Measurements from ENCODE around the gene CCDC136. TPM values are rescaled to one million over a fixed set of nuclear protein-coding genes. Genes with fewer than 3 reads are reported as not detected.

Gene CCDC136
- total RNA-seq, 1 donor from 2014 or later: 4.7 TPM

DNA sequence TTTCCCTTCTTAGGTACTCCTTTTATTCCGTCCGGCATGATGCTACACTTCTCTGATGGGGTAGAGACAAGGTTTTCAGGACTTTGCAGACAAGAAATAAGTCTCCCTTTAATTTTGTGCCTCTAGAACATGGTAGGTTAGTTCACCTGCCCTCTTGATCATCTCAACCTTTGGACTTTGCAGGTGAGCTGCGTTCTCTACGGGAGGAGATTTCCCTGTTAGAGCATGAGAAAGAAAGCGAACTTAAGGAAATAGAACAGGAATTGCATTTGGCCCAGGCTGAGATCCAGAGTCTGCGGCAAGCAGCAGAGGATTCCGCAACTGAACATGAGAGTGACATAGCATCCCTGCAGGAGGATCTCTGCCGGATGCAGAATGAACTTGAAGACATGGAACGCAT, 9.2 kb downstream of the CCDC136 start:
- Histone ChIP-seq H3K9me3 (ENCODE audit: control insufficient read depth in 3 of 3, low read length in 3 of 3) (no peaks in the 10 kb centered on the region), H3K4me1 (ENCODE audit: control insufficient read depth in 3 of 3, insufficient read depth in 3 of 3, low read length in 3 of 3) (peaks cover 0 to 4% (median 3%) of the 10 kb centered on the region in 3 donors), H3K9ac (ENCODE audit: low read depth in 1 of 3, low read length in 3 of 3) (no peak overlapping the region), H3K27me3 (ENCODE audit: control insufficient read depth in 3 of 3, insufficient read depth in 3 of 3, low read length in 3 of 3) (no peaks in the 10 kb centered on the region), H3K27ac (ENCODE audit: low read depth, low read length) (no peak overlapping the region), H3K4me3 (ENCODE audit: low read length in 3 of 3) (no peak overlapping the region), H3K36me3 (ENCODE audit: control insufficient read depth in 3 of 3, insufficient read depth in 3 of 3, low read length in 3 of 3) (peaks cover 0 to 5% (median 4%) of the 10 kb centered on the region in 3 donors)

DNA sequence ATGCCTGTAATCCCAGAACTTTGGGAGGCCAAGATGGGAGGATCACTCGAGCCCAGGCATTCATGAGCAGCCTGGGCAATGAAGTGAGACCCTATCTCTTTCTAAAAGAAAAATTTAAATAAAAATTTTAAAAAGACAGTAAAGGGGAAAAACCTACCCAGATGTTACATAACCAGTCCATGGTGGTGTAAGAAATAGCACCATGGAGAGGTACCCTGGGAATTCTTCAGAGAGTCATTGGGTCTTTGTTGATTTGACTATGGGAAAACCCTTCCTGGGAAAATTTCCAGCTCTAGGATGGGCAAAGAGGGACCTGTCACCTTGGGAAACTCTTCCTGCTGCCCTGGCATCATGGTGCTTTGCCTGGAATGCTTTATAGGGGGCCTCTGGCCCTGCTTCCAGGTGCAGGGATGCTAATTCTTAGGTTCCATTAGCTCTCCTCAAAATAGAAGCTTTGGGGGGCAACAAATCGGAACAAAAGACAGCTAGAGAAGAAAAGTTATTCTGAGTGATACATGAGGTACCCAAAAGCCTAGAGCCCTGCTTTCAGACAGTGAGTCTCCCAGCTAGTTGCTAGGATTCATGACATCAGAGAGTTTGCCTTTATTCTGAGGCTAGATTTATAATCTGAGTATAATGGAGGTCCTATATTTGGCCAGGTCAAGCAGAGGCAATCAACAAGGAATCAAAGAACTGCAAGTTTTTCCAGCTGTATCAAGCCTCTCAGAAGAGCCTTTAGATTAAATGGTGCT, 10.1 kb downstream of the CCDC136 start:
- H3K4me1 ChIP-seq (ENCODE audit: control insufficient read depth in 3 of 3, insufficient read depth in 3 of 3, low read length in 3 of 3): no peaks in the 10 kb centered on the region
- H3K9me3 ChIP-seq (ENCODE audit: control insufficient read depth in 3 of 3, low read length in 3 of 3): no peaks in the 10 kb centered on the region
- H3K9ac ChIP-seq (ENCODE audit: low read depth in 1 of 3, low read length in 3 of 3): no peak overlapping the region
- H3K27ac ChIP-seq (ENCODE audit: low read depth, low read length): no peak overlapping the region
- no peak overlapping the region for H3K4me3 ChIP-seq (ENCODE audit: low read length in 3 of 3)
- H3K27me3 ChIP-seq (ENCODE audit: control insufficient read depth in 3 of 3, insufficient read depth in 3 of 3, low read length in 3 of 3): no peaks in the 10 kb centered on the region
- H3K36me3 ChIP-seq (ENCODE audit: control insufficient read depth in 3 of 3, insufficient read depth in 3 of 3, low read length in 3 of 3): peaks cover 4 to 5% (median 4%) of the 10 kb centered on the region in 3 donors

DNA sequence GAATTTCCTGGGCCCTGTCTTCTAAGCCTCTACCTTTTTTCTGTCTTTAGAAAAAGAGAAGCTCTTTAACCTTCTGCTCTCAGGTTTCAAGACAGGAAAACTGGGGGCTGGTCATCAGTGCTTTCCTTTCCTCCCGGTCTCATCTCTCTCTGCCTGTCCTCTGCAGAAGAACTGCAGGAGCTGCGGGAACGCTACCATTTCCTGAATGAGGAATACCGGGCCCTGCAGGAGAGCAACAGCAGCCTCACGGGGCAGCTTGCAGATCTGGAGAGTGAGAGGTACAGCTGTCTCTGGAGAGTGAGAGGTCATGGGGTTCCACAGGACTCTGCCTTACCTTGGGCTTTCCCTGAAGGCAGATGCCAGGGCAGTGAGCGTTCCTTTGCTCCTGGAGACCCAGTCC, 12.7 kb downstream of the CCDC136 start:
- no peak overlapping the region for H3K27ac ChIP-seq (ENCODE audit: low read depth, low read length)
- no peak overlapping the region for H3K9ac ChIP-seq (ENCODE audit: low read depth in 1 of 3, low read length in 3 of 3)
- H3K9me3 ChIP-seq (ENCODE audit: control insufficient read depth in 3 of 3, low read length in 3 of 3): no peaks in the 10 kb centered on the region
- no peaks in the 10 kb centered on the region for H3K27me3 ChIP-seq (ENCODE audit: control insufficient read depth in 3 of 3, insufficient read depth in 3 of 3, low read length in 3 of 3)
- peaks cover 4 to 8% (median 5%) of the 10 kb centered on the region in 3 donors for H3K36me3 ChIP-seq (ENCODE audit: control insufficient read depth in 3 of 3, insufficient read depth in 3 of 3, low read length in 3 of 3)
- H3K4me1 ChIP-seq (ENCODE audit: control insufficient read depth in 3 of 3, insufficient read depth in 3 of 3, low read length in 3 of 3): peaks cover 0 to 3% (median 0%) of the 10 kb centered on the region in 3 donors
- H3K4me3 ChIP-seq (ENCODE audit: low read length in 3 of 3): no peak overlapping the region

- Histone ChIP-seq H3K4me1 (ENCODE audit: control insufficient read depth in 3 of 3, insufficient read depth in 3 of 3, low read length in 3 of 3) (peaks cover 0 to 4% (median 3%) of the 10 kb centered on the region in 3 donors), H3K27ac (ENCODE audit: low read depth, low read length) (no peak overlapping the region), H3K36me3 (ENCODE audit: control insufficient read depth in 3 of 3, insufficient read depth in 3 of 3, low read length in 3 of 3) (peaks cover 4 to 8% (median 5%) of the 10 kb centered on the region in 3 donors), H3K9me3 (ENCODE audit: control insufficient read depth in 3 of 3, low read length in 3 of 3) (no peaks in the 10 kb centered on the region), H3K4me3 (ENCODE audit: low read length in 3 of 3) (no peak overlapping the region), H3K9ac (ENCODE audit: low read depth in 1 of 3, low read length in 3 of 3) (no peak overlapping the region), H3K27me3 (ENCODE audit: control insufficient read depth in 3 of 3, insufficient read depth in 3 of 3, low read length in 3 of 3) (no peaks in the 10 kb centered on the region)
Observed at GRCh38 chr7:128805225-128805624, 13.5 kb downstream of the CCDC136 start.

DNA sequence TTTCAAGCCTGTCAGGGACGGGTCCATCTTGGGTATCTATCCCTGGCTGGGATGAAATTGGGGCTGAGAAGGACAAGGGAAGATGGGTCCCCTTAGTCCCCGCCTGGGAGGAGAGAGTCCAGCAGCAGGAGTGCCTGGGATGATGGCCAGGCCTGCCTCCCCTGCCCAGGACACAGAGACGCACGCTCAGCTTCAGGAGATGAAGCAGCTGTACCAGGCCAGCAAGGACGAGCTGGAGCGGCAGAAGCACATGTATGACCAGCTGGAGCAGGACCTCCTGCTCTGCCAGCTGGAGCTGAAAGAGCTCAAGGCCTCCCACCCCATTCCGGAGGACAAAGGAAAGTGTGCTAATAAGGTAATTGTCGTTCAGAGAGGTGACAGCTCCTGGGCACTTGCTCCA, 15.4 kb downstream of the CCDC136 start:
- H3K27ac ChIP-seq (ENCODE audit: low read depth, low read length): no peak overlapping the region
- no peaks in the 10 kb centered on the region for H3K9me3 ChIP-seq (ENCODE audit: control insufficient read depth in 3 of 3, low read length in 3 of 3)
- H3K27me3 ChIP-seq (ENCODE audit: control insufficient read depth in 3 of 3, insufficient read depth in 3 of 3, low read length in 3 of 3): no peaks in the 10 kb centered on the region
- H3K36me3 ChIP-seq (ENCODE audit: control insufficient read depth in 3 of 3, insufficient read depth in 3 of 3, low read length in 3 of 3): peaks cover 4 to 8% (median 5%) of the 10 kb centered on the region in 3 donors
- no peak overlapping the region for H3K9ac ChIP-seq (ENCODE audit: low read depth in 1 of 3, low read length in 3 of 3)
- H3K4me1 ChIP-seq (ENCODE audit: control insufficient read depth in 3 of 3, insufficient read depth in 3 of 3, low read length in 3 of 3): peaks cover 14 to 23% (median 22%) of the 10 kb centered on the region in 3 donors
- H3K4me3 ChIP-seq (ENCODE audit: low read length in 3 of 3): no peak overlapping the region

DNA sequence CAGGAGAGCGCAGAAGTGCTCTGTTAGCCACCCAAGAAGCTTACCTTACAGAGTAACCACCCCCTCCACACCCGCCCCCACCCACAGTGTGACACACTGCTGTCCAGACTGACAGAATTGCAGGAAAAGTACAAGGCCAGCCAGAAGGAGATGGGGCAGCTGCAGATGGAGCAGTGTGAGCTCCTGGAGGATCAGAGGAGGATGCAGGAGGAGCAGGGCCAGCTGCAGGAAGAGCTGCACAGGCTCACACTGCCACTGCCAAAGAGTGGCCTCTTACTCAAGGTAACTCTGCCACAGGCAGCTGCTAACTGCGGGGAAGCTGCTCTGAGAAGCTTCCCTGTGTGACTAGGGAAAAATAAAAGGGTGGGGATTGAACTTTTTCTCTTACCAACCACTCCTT, 17.6 kb downstream of the CCDC136 start:
- H3K9me3 ChIP-seq (ENCODE audit: control insufficient read depth in 3 of 3, low read length in 3 of 3): no peaks in the 10 kb centered on the region
- no peak overlapping the region for H3K4me3 ChIP-seq (ENCODE audit: low read length in 3 of 3)
- no peak overlapping the region for H3K27ac ChIP-seq (ENCODE audit: low read depth, low read length)
- no peak overlapping the region for H3K9ac ChIP-seq (ENCODE audit: low read depth in 1 of 3, low read length in 3 of 3)
- peaks cover 26 to 34% (median 34%) of the 10 kb centered on the region in 3 donors for H3K4me1 ChIP-seq (ENCODE audit: control insufficient read depth in 3 of 3, insufficient read depth in 3 of 3, low read length in 3 of 3)
- H3K27me3 ChIP-seq (ENCODE audit: control insufficient read depth in 3 of 3, insufficient read depth in 3 of 3, low read length in 3 of 3): no peaks in the 10 kb centered on the region
- H3K36me3 ChIP-seq (ENCODE audit: control insufficient read depth in 3 of 3, insufficient read depth in 3 of 3, low read length in 3 of 3): peaks cover 4 to 8% (median 5%) of the 10 kb centered on the region in 3 donors

- no peaks in the 10 kb centered on the region for H3K9me3 ChIP-seq (ENCODE audit: control insufficient read depth in 3 of 3, low read length in 3 of 3)
- no peak overlapping the region for H3K27ac ChIP-seq (ENCODE audit: low read depth, low read length)
- no peak overlapping the region for H3K4me3 ChIP-seq (ENCODE audit: low read length in 3 of 3)
- H3K27me3 ChIP-seq (ENCODE audit: control insufficient read depth in 3 of 3, insufficient read depth in 3 of 3, low read length in 3 of 3): no peaks in the 10 kb centered on the region
- H3K4me1 ChIP-seq (ENCODE audit: control insufficient read depth in 3 of 3, insufficient read depth in 3 of 3, low read length in 3 of 3): peaks cover 26 to 34% (median 34%) of the 10 kb centered on the region in 3 donors
- peaks cover under 1 to 8% (median 1%) of the 10 kb centered on the region in 3 donors for H3K36me3 ChIP-seq (ENCODE audit: control insufficient read depth in 3 of 3, insufficient read depth in 3 of 3, low read length in 3 of 3)
- H3K9ac ChIP-seq (ENCODE audit: low read depth in 1 of 3, low read length in 3 of 3): no peak overlapping the region
Observed at GRCh38 chr7:128810473-128810872, 18.7 kb downstream of the CCDC136 start.

DNA sequence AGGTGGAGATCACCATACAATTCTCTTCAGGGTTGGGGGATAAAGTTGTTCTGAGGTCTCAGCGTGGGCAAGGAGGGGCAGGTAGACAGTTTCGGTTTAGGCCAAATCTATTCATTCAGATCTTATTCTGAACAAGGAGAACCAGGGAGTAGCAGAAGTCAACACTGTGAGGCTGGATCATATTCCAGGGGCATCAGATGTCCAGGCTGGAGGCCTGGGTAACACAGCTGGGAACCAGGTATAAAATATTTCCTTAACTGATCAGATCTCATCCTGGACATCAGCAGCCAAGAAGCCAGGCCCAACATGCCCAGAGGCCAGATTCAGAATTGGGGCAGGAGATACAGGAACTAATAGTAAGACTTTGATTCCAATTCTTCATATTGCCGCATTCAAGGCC, 19.2 kb downstream of the CCDC136 start:
- H3K9me3 ChIP-seq (ENCODE audit: control insufficient read depth in 3 of 3, low read length in 3 of 3): no peaks in the 10 kb centered on the region
- H3K27ac ChIP-seq (ENCODE audit: low read depth, low read length): peak overlapping the region; percentile 3
- no peak overlapping the region for H3K9ac ChIP-seq (ENCODE audit: low read depth in 1 of 3, low read length in 3 of 3)
- H3K27me3 ChIP-seq (ENCODE audit: control insufficient read depth in 3 of 3, insufficient read depth in 3 of 3, low read length in 3 of 3): no peaks in the 10 kb centered on the region
- peaks cover 0 to 8% (median 0%) of the 10 kb centered on the region in 3 donors for H3K36me3 ChIP-seq (ENCODE audit: control insufficient read depth in 3 of 3, insufficient read depth in 3 of 3, low read length in 3 of 3)
- peaks cover 26 to 34% (median 34%) of the 10 kb centered on the region in 3 donors for H3K4me1 ChIP-seq (ENCODE audit: control insufficient read depth in 3 of 3, insufficient read depth in 3 of 3, low read length in 3 of 3)
- H3K4me3 ChIP-seq (ENCODE audit: low read length in 3 of 3): no peak overlapping the region

DNA sequence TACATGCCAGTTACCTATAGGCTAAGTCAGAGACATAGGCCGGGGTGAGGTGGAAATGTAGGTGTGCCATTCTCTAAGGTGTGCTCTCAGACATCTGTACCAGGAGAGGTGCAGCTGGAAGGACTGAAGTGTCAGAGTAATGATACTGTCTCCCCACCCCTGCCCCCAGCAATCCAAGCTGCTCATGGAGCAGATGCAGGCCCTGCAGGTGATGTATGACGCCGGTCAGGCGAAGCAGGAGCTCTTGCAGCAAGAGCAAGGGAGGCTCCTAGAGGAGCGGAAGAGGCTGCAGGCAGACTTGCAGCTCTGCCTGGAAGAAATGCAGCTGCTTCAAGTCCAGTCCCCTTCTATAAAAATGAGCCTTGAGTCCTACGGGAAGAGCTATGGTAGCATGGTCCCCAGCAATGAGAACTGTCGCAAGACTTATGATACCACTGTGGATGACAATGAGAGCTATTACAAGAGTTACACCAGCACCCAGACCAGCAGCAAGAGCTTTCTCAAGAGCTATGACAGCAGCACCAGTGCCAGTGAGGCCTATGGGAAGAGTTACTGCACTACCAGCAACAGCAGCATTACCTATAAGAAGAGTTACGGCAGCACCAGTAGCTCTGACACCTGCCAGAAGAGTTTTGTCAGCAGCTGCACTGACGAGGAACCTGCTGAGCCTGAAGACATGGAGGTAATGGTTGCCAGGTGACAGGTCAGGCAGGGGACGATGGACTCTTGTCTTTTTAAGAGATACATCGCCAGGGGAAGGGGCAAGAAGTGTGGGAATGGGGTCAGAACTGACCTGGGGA, 20.1 kb downstream of the CCDC136 start:
- peaks cover 0 to 4% (median 0%) of the 10 kb centered on the region in 3 donors for H3K36me3 ChIP-seq (ENCODE audit: control insufficient read depth in 3 of 3, insufficient read depth in 3 of 3, low read length in 3 of 3)

More for the DNA sequence above, 20.1 kb downstream of the CCDC136 start:
- Histone ChIP-seq H3K27ac (ENCODE audit: low read depth, low read length) (no peak overlapping the region), H3K9ac (ENCODE audit: low read depth in 1 of 3, low read length in 3 of 3) (peak overlapping the region in 1 of 3 donors; percentile 16), H3K4me1 (ENCODE audit: control insufficient read depth in 3 of 3, insufficient read depth in 3 of 3, low read length in 3 of 3) (peaks cover 26 to 40% (median 34%) of the 10 kb centered on the region in 3 donors), H3K4me3 (ENCODE audit: low read length in 3 of 3) (no peak overlapping the region), H3K9me3 (ENCODE audit: control insufficient read depth in 3 of 3, low read length in 3 of 3) (no peaks in the 10 kb centered on the region), H3K27me3 (ENCODE audit: control insufficient read depth in 3 of 3, insufficient read depth in 3 of 3, low read length in 3 of 3) (peaks cover 0 to 2% (median 0%) of the 10 kb centered on the region in 3 donors)
